Ammon's horn (tissue), 1 donor: ENCODE measurements around the gene HADHB.
"Not testable (repeated sequence)": the region's sequence is repeated elsewhere in the genome, so short reads cannot be mapped to it uniquely, and the experiment has no call there.

Experiments used
- DNase-seq: peaks from one replicate; pipeline ENCODE4 v3.0.0-alpha.2; 2016; ENCODE audit warnings: low spot score

Gene HADHB

DNA sequence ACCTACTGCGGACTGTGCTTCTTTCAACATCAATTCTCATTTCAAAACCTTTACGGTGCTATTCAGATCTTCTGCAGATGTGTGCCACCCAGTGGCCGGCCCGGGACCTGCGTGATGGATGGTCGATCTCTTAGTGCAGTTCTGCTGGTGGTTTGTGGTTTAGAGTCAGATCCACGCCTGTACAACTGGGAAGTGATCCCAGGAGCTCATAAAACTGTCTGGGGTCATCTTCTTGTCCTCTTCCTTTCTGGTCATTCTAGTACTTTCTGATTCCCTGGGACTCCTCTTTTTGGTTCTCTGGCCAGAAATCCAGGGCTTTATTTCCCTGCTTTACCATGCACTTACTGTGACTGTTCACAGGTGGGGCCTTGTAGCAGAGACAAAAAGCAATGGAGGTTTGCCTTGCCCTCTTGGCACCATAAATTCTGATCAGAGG lies 85.4 kb downstream of the HADHB start:
- DNase-seq = peak; percentile 92

DNA sequence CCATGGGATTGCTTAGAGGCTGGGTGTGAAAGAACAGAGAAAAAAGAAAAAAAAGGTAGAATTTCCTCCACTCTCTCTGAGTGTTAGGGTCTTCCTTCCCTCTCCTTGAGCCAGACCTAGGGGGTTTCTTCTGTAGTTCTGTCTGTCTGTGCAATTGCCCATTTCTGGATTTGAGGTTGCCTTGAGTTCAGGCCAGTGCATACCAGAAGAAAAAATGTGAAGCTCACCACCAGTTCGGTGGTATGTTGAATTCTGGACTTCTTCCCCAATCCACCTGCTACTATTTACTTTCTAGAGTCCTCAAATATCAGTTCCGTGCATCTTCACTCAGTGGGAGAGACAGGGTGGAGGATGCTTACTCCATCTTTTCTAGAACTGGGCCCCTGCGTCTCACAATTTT lies 85.9 kb downstream of the HADHB start:
- DNase-seq = no peak

DNA sequence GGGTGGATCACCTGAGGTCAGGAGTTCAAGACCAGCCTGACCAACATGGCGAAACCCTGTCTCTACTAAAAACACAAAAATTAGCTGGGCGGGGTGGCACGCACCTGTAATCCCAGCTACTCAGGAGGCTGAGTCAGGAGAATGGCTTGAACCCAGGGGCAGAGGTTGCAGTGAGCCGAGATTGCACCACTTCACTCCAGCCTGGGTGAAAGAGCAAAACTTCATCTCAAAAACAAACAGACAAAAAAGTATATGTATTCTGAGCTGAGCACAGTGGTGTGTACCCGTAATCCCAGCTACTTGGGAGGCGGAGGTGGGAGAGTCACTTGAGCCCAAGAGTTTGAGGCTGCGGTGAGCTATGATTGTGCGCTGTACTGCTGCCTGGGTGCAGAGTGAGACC lies 86.6 kb downstream of the HADHB start:
- DNase-seq = not testable (repeated sequence)

DNA sequence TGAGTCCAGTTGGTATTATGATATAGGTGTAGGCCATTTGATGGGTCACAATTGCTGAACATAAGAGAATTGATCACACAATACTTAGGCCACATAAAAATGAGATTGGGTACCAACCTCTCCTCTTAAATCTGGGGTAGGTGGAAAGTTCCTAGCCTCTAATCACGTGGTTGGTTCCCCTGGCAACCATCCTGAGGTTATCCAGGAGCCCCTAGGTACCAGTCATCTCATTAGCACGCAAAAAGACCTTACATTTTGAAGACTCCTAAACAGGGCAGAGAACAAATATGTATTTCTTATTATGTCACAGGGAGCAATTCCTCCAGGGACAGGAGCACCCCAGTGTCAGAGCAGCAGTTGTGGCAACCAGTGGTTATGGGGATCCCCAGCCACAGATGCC lies 88.6 kb downstream of the HADHB start:
- no peak for DNase-seq

DNA sequence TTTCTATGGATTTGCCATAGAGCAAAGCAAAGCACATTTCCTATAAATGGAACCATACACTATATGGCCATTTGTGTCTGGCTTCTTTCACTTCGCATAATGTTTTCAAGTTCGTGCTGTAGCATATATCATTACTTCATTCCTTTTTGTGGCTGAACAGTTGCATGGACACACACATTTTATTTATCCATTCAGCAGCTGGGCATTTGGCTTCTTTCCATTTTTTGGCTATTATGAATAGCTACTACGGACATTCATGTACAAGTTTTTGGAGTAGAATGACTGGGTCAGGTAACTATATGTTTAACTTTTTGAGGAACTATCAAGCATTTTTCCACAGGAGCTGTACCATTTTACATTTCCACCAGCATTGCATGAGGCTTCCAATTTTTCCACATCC lies 90.5 kb downstream of the HADHB start:
- no peak for DNase-seq

DNA sequence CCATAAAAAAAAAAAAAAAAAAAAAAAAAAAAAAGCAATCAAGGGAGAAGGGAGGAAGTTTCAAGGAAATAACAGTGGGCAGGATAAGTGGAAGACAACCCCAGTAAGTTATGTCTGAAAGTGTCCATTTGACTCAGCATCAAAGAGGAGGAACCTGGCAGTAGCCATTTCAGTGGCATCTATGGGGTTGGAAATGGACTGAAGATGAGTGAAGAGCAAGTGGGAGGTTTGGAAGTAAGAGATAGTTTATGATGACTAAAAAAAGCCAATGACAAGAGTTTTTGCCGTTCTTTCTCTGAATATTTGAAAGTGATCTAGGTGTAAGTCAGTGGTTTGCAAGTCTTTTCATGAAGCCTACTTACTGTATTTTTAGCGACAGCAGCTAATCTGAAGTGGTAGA lies 92.0 kb downstream of the HADHB start:
- DNase-seq = no peak

DNA sequence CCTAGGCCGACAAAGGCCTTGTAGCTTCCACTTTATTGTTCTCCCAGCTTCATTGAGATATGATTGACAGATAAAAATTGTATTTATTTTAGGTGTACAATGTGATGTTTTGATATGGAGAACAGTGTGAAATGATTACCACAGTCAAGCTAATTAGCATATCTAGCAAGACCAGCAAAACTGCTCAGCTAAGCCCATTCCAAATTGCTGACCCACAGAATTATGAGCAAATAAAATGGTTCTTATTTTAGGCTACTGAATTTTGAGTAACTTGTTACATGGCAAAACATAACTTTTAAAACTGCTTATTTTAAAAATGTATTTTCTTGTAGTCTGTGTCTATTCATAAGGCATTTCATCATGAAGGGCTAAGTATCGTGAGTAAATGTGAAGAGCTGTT lies 92.6 kb downstream of the HADHB start:
- DNase-seq = no peak
